Thymus (tissue), 11 donors: ENCODE measurements around the gene PARP14. TPM values are rescaled to one million over a fixed set of nuclear protein-coding genes. Genes with fewer than 3 reads are reported as not detected.
A peak's percentile ranks its signal among the peaks of the same experiment; 100 is the strongest.
"Not testable (repeated sequence)": the region's sequence is repeated elsewhere in the genome, so short reads cannot be mapped to it uniquely, and the experiment has no call there.

Experiments used
- DNase-seq, 9 donors: peaks; one replicate each; pipeline ENCODE4 v3.0.0-alpha.2; 2013; ENCODE audit warnings: low spot score in 9 of 9, low read depth in 6 of 9, missing footprints in 1 of 9
- H3K27ac ChIP-seq, 2 donors: one replicate each; pipeline ENCODE4 v1.5.1; 2013; ENCODE audit warnings: control low read depth in 1 of 2, low read depth in 1 of 2, low read length in 1 of 2, mild to moderate bottlenecking in 1 of 2, moderate library complexity in 1 of 2
- H3K27me3 ChIP-seq, 2 donors: one replicate each; pipeline ENCODE4 v1.5.1; 2013; ENCODE audit warnings: low read length in 1 of 2; ENCODE audit not compliant: control insufficient read depth in 2 of 2, insufficient read depth in 1 of 2
- H3K36me3 ChIP-seq, 2 donors: one replicate each; pipeline ENCODE4 v1.5.1; 2013; ENCODE audit warnings: low read length in 1 of 2, mild to moderate bottlenecking in 1 of 2, moderate library complexity in 1 of 2; ENCODE audit not compliant: control insufficient read depth in 2 of 2, insufficient read depth in 2 of 2
- H3K4me1 ChIP-seq, 2 donors: one replicate each; pipeline ENCODE4 v1.5.1; 2013; ENCODE audit warnings: low read length in 2 of 2; ENCODE audit not compliant: control insufficient read depth in 2 of 2, insufficient read depth in 2 of 2
- H3K4me3 ChIP-seq, 2 donors: one replicate each; pipeline ENCODE4 v1.5.1; 2013; ENCODE audit warnings: low read length in 2 of 2, control low read depth in 1 of 2, mild to moderate bottlenecking in 1 of 2
- H3K9me3 ChIP-seq, 2 donors: one replicate each; pipeline ENCODE4 v1.5.1; 2013; ENCODE audit warnings: low read length in 1 of 2, mild to moderate bottlenecking in 1 of 2; ENCODE audit not compliant: control insufficient read depth in 2 of 2, insufficient read depth in 1 of 2
- WGBS: extraction: QIAGEN DNeasy Blood & Tissue Kit; methylation state at CpG from one replicate; pipeline ENCODE4 v1.1.7; 2013; 5-methylcytosine and 5-hydroxymethylcytosine counted together
- polyA plus RNA-seq: library from polyadenylated mRNA; stranded (reverse); fragments of 200-250 nt; gene quantifications from one replicate; pipeline ENCODE4 v1.2.3, GENCODE V29; 2013
- total RNA-seq: library from RNA; stranded (reverse); fragments of 120-200 nt; gene quantifications from one replicate; pipeline ENCODE4 v1.2.4, GENCODE V29; 2013
- donor health status: healthy.

The PARP14 gene
- total and polyA plus RNA-seq, 2 donors: 18.9 to 57.7 TPM

DNA sequence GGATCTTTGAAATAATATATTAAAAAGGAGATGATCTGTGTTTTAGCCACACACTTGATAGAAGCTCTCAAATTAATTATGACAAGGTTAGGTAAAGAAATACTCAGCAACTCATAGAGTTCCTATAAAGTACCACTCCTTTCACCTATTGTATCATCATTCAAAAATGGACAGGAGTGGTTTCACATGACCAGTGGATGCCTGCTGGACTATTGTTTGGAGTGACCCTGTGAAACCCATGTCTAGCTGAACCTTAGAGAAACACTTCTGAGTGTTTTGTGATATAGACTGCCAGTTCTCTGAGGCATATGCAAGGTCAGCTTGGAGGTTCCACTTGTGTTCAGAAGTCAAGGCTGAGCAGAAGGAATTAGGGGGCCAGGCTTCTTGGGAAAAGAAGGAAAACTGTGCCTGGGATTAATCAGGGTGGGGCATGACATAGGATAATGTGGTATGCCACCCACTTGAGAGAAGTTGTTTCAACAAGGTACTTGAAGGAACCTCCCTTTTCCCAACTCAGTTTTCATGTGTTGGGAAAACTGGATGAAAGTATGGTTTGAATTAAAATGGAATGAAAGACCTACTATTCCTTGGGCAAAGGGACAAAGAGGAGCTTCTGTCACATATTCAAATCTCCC, 15.4 kb downstream of the PARP14 start:
- H3K36me3 ChIP-seq: peaks cover 29 to 60% of the 10 kb centered on the region in 2 donors

DNA sequence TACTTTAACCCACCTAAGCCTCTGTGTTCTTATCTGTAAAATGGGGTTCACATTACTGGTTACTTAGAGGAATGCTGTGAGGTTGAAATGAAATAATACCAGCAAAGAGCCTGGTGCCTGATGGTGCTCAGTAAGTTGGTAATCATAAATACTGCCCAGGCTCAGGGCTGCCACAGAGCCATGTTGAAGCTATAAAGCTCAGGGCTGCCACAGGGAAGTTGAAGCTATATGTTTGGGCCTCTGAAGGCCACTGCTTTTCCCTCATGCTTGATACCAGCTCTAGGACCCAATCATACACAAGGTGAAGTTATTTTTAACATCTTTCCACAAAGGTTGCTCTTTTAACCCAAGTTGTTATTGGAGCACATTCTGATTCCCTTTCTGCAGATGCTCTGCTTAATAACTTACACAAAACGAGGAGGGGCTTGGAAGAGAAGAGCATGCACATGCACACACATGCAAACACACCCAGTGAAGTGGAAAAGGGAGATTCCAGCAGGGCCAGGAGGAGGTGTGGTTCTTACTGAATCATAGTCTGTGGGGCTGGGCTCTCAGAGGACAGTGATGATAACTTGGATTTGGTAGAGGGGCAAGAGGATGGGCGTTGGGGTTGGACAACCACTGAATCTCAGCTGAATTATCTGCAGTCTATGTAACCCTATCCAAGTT, 17.4 kb downstream of the PARP14 start:
- H3K27me3 ChIP-seq: no peaks in the 10 kb centered on the region
- peaks cover 25 to 63% of the 10 kb centered on the region in 2 donors for H3K36me3 ChIP-seq
- 93% methylated on average over 2 of the region's 2 CpGs for WGBS
- H3K27ac ChIP-seq: peak overlapping the region in 1 of 2 donors; percentile 4
- peak in 1 of 9 donors; percentile 20 for DNase-seq
- no peak overlapping the region for H3K4me3 ChIP-seq
- H3K4me1 ChIP-seq: no peaks in the 10 kb centered on the region
- no peaks in the 10 kb centered on the region for H3K9me3 ChIP-seq

More for the DNA sequence above, 15.4 kb downstream of the PARP14 start:
- Histone ChIP-seq H3K4me3 (no peak overlapping the region), H3K4me1 (no peaks in the 10 kb centered on the region), H3K9me3 (no peaks in the 10 kb centered on the region), H3K27me3 (no peaks in the 10 kb centered on the region), H3K27ac (no peak overlapping the region)
- no peak for DNase-seq

DNA sequence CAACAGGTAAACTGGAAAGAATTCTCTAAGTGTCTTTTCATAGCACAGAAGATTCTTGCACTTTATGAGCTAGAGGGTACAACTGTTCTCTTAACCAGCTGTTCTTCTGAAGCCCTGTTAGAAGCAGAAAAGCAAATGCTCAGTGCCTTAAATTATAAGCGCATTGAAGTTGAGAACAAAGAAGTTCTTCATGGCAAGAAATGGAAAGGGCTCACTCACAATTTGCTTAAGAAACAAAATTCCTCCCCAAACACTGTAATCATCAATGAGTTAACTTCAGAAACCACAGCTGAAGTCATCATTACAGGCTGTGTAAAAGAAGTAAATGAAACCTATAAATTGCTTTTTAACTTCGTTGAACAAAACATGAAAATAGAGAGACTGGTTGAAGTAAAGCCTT, 19.6 kb downstream of the PARP14 start:
- H3K4me1 ChIP-seq: no peaks in the 10 kb centered on the region
- H3K4me3 ChIP-seq: no peak overlapping the region
- H3K9me3 ChIP-seq: no peaks in the 10 kb centered on the region
- peaks cover 24 to 66% of the 10 kb centered on the region in 2 donors for H3K36me3 ChIP-seq
- WGBS: 99% methylated on average over 2 of the region's 2 CpGs
- H3K27me3 ChIP-seq: no peaks in the 10 kb centered on the region
- H3K27ac ChIP-seq: no peak overlapping the region
- no peak for DNase-seq

DNA sequence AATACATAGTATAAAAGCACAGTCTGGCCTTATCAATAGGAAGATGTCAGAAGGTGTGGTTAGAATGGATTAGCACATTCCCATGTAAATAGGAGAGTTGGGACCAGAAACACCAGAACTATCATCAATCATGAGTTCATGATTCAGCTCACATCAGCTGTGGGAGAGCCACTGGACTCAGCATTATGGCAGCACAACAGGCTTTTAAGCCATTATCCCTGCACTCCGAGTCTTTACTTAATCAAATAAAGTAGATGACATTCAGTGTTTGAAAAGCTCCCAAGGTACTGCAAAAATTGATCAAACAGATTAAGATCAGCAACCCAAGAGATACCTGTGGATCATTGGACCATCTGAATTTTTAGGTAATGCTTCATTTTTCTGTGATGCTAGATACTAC, 24.7 kb downstream of the PARP14 start:
- peaks cover 6 to 46% of the 10 kb centered on the region in 2 donors for H3K36me3 ChIP-seq

DNA sequence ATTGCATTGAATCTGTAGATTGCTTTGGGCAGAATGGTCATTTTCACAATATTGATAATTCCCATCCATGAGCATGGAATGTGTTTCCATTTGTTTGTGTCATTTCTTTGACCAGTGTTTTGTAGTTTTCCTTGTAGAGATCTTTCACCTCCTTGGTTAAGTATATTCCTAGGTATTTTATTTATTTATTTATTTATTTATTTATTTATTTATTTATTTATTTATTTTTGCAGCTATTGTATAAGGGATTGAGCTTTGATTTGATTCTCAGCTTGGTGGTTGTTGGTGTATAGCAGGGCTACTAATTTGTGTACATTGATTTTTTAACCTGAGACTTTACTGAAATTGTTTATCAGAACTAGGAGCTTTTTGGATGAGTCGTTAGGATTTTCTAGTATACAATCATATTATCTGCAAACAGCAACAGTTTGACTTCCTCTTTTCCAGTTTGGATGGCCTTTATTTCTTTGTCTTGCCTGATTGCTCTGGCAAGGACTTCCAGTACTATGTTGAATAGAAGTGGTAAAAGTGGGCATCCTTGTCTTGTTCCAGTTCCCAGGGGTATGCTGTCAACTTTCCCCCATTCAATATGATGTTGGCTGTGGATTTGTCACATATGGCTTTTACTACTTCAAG, 30.1 kb downstream of the PARP14 start:
- DNase-seq, H3K4me3 ChIP-seq, H3K27ac ChIP-seq, H3K9me3 ChIP-seq, H3K27me3 ChIP-seq, H3K4me1 ChIP-seq: not testable (repeated sequence)
- peaks cover 16 to 38% of the 10 kb centered on the region in 2 donors for H3K36me3 ChIP-seq
- 97% methylated on average over 1 of the region's 1 CpG for WGBS

More for the DNA sequence above, 24.7 kb downstream of the PARP14 start:
- H3K4me1 ChIP-seq: no peaks in the 10 kb centered on the region
- 97% methylated on average over 1 of the region's 1 CpG for WGBS
- H3K27ac ChIP-seq: no peak overlapping the region
- no peak for DNase-seq
- no peak overlapping the region for H3K4me3 ChIP-seq
- H3K27me3 ChIP-seq: no peaks in the 10 kb centered on the region
- no peaks in the 10 kb centered on the region for H3K9me3 ChIP-seq

DNA sequence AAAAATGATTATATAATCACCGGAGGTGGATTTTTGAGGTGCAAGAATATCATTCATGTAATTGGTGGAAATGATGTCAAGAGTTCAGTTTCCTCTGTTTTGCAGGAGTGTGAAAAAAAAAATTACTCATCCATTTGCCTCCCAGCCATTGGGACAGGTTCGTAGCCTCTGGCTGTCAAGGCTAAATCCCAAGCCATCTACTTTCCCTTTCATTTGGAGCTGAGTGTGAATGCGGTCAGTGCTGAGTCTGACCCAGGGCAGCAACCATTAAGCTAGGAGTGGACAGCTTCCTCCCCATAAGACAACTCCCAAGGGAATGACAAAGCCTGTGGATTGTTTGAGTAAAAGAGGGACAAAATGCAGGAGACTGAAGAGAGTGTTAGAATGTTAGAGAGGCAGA, 33.6 kb downstream of the PARP14 start:
- 96% methylated on average over 3 of the region's 3 CpGs for WGBS

GRCh38 chr3:122716667-122717066, 36.0 kb downstream of the PARP14 start:
- WGBS: over 99% methylated on average over 4 of the region's 4 CpGs
- peaks cover 40 to 72% of the 10 kb centered on the region in 2 donors for H3K36me3 ChIP-seq
- H3K27me3 ChIP-seq: no peaks in the 10 kb centered on the region
- DNase-seq: no peak
- H3K4me3 ChIP-seq: no peak overlapping the region
- H3K27ac ChIP-seq: no peak overlapping the region
- no peaks in the 10 kb centered on the region for H3K4me1 ChIP-seq
- no peaks in the 10 kb centered on the region for H3K9me3 ChIP-seq

More for the DNA sequence above, 33.6 kb downstream of the PARP14 start:
- Histone ChIP-seq H3K36me3 (peaks cover 33 to 63% of the 10 kb centered on the region in 2 donors), H3K27ac (no peak overlapping the region), H3K27me3 (no peaks in the 10 kb centered on the region), H3K9me3 (no peaks in the 10 kb centered on the region), H3K4me3 (no peak overlapping the region), H3K4me1 (no peaks in the 10 kb centered on the region)
- DNase-seq: no peak

- H3K27me3 ChIP-seq: no peaks in the 10 kb centered on the region
- H3K27ac ChIP-seq: no peak overlapping the region
- no peak overlapping the region for H3K4me3 ChIP-seq
- peaks cover 31 to 59% of the 10 kb centered on the region in 2 donors for H3K36me3 ChIP-seq
- no peaks in the 10 kb centered on the region for H3K9me3 ChIP-seq
- DNase-seq: no peak
- no peaks in the 10 kb centered on the region for H3K4me1 ChIP-seq
- 96% methylated on average over 3 of the region's 3 CpGs for WGBS
Measured at GRCh38 chr3:122719273-122719921, 38.8 kb downstream of the PARP14 start.

- peaks cover 0 to 4% of the 10 kb centered on the region in 2 donors for H3K9me3 ChIP-seq
- peaks cover 8 to 14% of the 10 kb centered on the region in 2 donors for H3K36me3 ChIP-seq
- H3K27ac ChIP-seq: no peak overlapping the region
- H3K27me3 ChIP-seq: no peaks in the 10 kb centered on the region
- H3K4me1 ChIP-seq: no peaks in the 10 kb centered on the region
- no peak for DNase-seq
- WGBS: 98% methylated on average over 20 of the region's 20 CpGs
- no peak overlapping the region for H3K4me3 ChIP-seq
Measured at GRCh38 chr3:122725106-122725505, 44.5 kb downstream of the PARP14 start.
